ENCODE data around the gene SH3BP4.

The SH3BP4 gene

GRCh38 chr2:235063471-235063961 is 111.7 kb downstream of the SH3BP4 start:
- no peak for DNase-seq

- no peak for DNase-seq
These were observed 113.2 kb downstream of the SH3BP4 start for GRCh38 chr2:235064976-235065375.

GRCh38 chr2:235066490-235066889 is 114.7 kb downstream of the SH3BP4 start:
- no peak for DNase-seq

- no peak for DNase-seq
These were observed 115.1 kb downstream of the SH3BP4 start for GRCh38 chr2:235066895-235067294.

- DNase-seq, result no peak
These were observed 116.9 kb downstream of the SH3BP4 start for GRCh38 chr2:235068701-235069100.

- DNase-seq, result no peak
These were observed 118.4 kb downstream of the SH3BP4 start for GRCh38 chr2:235070063-235070706.

GRCh38 chr2:235073868-235074413 is 122.1 kb downstream of the SH3BP4 start:
- no peak for DNase-seq

- DNase-seq, result no peak
These were observed 125.2 kb downstream of the SH3BP4 start for GRCh38 chr2:235077046-235077445.

- DNase-seq, result no peak
These were observed 126.4 kb downstream of the SH3BP4 start for GRCh38 chr2:235078182-235078581.

GRCh38 chr2:235078914-235079472 is 127.2 kb downstream of the SH3BP4 start:
- DNase-seq, result no peak

GRCh38 chr2:235080101-235080500 is 128.3 kb downstream of the SH3BP4 start:
- DNase-seq, result no peak

- no peak for DNase-seq
These were observed 130.9 kb downstream of the SH3BP4 start for GRCh38 chr2:235082578-235083338.

GRCh38 chr2:235083822-235084221 is 132.0 kb downstream of the SH3BP4 start:
- no peak for DNase-seq

GRCh38 chr2:235084424-235084823 is 132.6 kb downstream of the SH3BP4 start:
- DNase-seq, result no peak

GRCh38 chr2:235085476-235085875 is 133.7 kb downstream of the SH3BP4 start:
- no peak for DNase-seq

- DNase-seq, result no peak
These were observed 134.8 kb downstream of the SH3BP4 start for GRCh38 chr2:235086481-235087184.

- DNase-seq, result no peak
These were observed 136.1 kb downstream of the SH3BP4 start for GRCh38 chr2:235087832-235088495.

- DNase-seq, result no peak
These were observed 136.7 kb downstream of the SH3BP4 start for GRCh38 chr2:235088496-235088921.

GRCh38 chr2:235091421-235091820 is 139.6 kb downstream of the SH3BP4 start:
- no peak for DNase-seq

- no peak for DNase-seq
These were observed 140.2 kb downstream of the SH3BP4 start for GRCh38 chr2:235091983-235092382.

GRCh38 chr2:235092433-235093223 is 140.8 kb downstream of the SH3BP4 start:
- DNase-seq, result no peak

GRCh38 chr2:235094457-235094856 is 142.6 kb downstream of the SH3BP4 start:
- no peak for DNase-seq
